Neural progenitor cell (in vitro differentiated cells): Measurements from ENCODE around the gene KLHDC9. TPM values are rescaled to one million over a fixed set of nuclear protein-coding genes. Genes with fewer than 3 reads are reported as not detected.
A peak's percentile ranks its signal among the peaks of the same experiment; 100 is the strongest.

Experiments
- DNase-seq: peaks from one replicate; pipeline ENCODE4 v3.0.0-alpha.2; 2016; ENCODE audit warnings: low spot score
- H2AFZ ChIP-seq: fragments of 200-600 bp; sonication (generic); replicated peaks from 2 replicates; pipeline ENCODE4 v1.6.1; 2016; ENCODE audit warnings: antibody characterized with exemption
- H3F3A ChIP-seq: fragments of 200-600 bp; sonication (generic); 2 replicates; pipeline ENCODE4 v1.6.1; 2016; ENCODE audit warnings: antibody characterized with exemption, low read depth
- H3K27ac ChIP-seq: fragments of 200-600 bp; sonication (generic); 2 replicates; pipeline ENCODE4 v1.5.1; 2016; ENCODE audit warnings: mild to moderate bottlenecking
- H3K27me3 ChIP-seq: fragments of 200-600 bp; sonication (generic); 2 replicates; pipeline ENCODE4 v1.6.1; 2016; ENCODE audit warnings: mild to moderate bottlenecking, moderate library complexity
- H3K36me3 ChIP-seq: fragments of 200-600 bp; sonication (generic); 2 replicates; pipeline ENCODE4 v1.5.1; 2016
- H3K4me1 ChIP-seq: fragments of 200-600 bp; sonication (generic); 2 replicates; pipeline ENCODE4 v1.6.1; 2016; ENCODE audit warnings: mixed run types
- H3K4me2 ChIP-seq: fragments of 200-600 bp; sonication (generic); 2 replicates; pipeline ENCODE4 v1.6.1; 2016
- H3K4me3 ChIP-seq: fragments of 200-600 bp; sonication (generic); 2 replicates; pipeline ENCODE4 v1.5.1; 2016
- H3K79me2 ChIP-seq: fragments of 200-600 bp; sonication (generic); 2 replicates; pipeline ENCODE4 v1.6.1; 2016; ENCODE audit warnings: low read depth
- H3K9ac ChIP-seq: fragments of 200-600 bp; sonication (generic); 2 replicates; pipeline ENCODE4 v1.6.1; 2016
- H3K9me3 ChIP-seq: fragments of 200-600 bp; sonication (generic); 2 replicates; pipeline ENCODE4 v1.5.1; 2016; ENCODE audit warnings: low read depth
- H4K20me1 ChIP-seq: fragments of 200-600 bp; sonication (generic); 2 replicates; pipeline ENCODE4 v1.6.1; 2016; ENCODE audit warnings: low read depth
- H3K27ac Mint-ChIP-seq: 3 replicates; pipeline ENCODE4 v1.8.0; 2021; ENCODE audit warnings: mixed read lengths
- H3K27me3 Mint-ChIP-seq: 2 replicates; pipeline ENCODE4 v1.8.0; 2022; ENCODE audit warnings: low read depth, mild to moderate bottlenecking, inconsistent platforms, moderate library complexity, mixed read lengths; ENCODE audit not compliant: insufficient read depth
- H3K36me3 Mint-ChIP-seq: 3 replicates; pipeline ENCODE4 v1.8.0; 2021; ENCODE audit warnings: mixed read lengths
- H3K4me1 Mint-ChIP-seq: 3 replicates; pipeline ENCODE4 v1.8.0; 2021; ENCODE audit warnings: mixed read lengths
- H3K4me3 Mint-ChIP-seq: 3 replicates; pipeline ENCODE4 v1.8.0; 2021; ENCODE audit warnings: mild to moderate bottlenecking, moderate library complexity, mixed read lengths
- H3K9me3 Mint-ChIP-seq: 3 replicates; pipeline ENCODE4 v1.8.0; 2020; ENCODE audit warnings: mixed read lengths
- EZH2 ChIP-seq: fragments of 200-600 bp; sonication (generic); IDR thresholded peaks from 2 replicates; pipeline ENCODE4 v1.6.1; 2017; ENCODE audit warnings: antibody characterized with exemption, mild to moderate bottlenecking, moderate library complexity
- EZH2phosphoT487 ChIP-seq: fragments of 200-600 bp; sonication (generic); IDR thresholded peaks from 2 replicates; pipeline ENCODE4 v1.6.1; 2017; ENCODE audit warnings: antibody characterized with exemption
- total RNA-seq: library from RNA; depleted of rRNA; stranded (reverse); fragments of >200 nt; gene quantifications from 2 replicates; pipeline ENCODE4 v1.2.3, GENCODE V29; 2015; ENCODE audit warnings: low replicate concordance
- TF ChIP-seq, protein P1 (sequence below): fragments of 200-600 bp; sonication (generic); IDR thresholded peaks from 2 replicates; pipeline ENCODE4 v1.5.1; 2017; ENCODE audit warnings: antibody characterized with exemption, mild to moderate bottlenecking

Gene KLHDC9
- total RNA-seq, 1 donor from 2014 or later, result 12.6 TPM

DNA sequence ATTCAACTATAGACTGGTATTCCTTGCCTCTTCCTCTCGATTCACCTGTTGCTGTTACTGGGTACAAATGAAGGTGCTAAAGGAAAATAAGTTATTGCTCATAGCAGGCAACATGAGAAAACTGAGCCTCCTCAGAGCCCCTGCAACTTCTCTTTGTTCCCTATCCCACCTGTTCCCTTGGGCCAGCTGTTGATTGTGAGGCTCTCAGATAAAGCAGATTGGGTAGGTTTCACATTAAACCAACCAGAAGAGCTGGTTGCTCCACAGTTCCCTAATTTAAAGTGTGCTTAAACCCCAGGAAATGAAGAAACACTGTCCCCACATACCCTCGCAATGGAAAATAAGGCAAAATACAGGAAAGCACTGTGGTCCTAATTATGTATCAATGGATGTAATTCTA, 29.5 kb downstream of the KLHDC9 start:
- Histone ChIP-seq H4K20me1 (peaks cover 24% of the 10 kb centered on the region), H3K9ac (no peak overlapping the region), H3K9me3 (no peaks in the 10 kb centered on the region), H3K4me1 (peaks cover 20% of the 10 kb centered on the region), H3K4me2 (no peak overlapping the region), H3K36me3 (no peaks in the 10 kb centered on the region), H3K4me3 (no peak overlapping the region), H3F3A (peaks cover 21% of the 10 kb centered on the region), H3K27me3 (no peaks in the 10 kb centered on the region), H3K27ac (no peak overlapping the region), H3K79me2 (peaks cover 72% of the 10 kb centered on the region), H2AFZ (no peak overlapping the region)
- H3K4me1 Mint-ChIP-seq, result peaks cover 25% of the 10 kb centered on the region
- no peak overlapping the region for H3K27ac Mint-ChIP-seq
- H3K9me3 Mint-ChIP-seq, result no peaks in the 10 kb centered on the region
- peaks cover 32% of the 10 kb centered on the region for H3K36me3 Mint-ChIP-seq
- no peaks in the 10 kb centered on the region for H3K27me3 Mint-ChIP-seq
- DNase-seq, result no peak
- no peak for TF ChIP-seq EZH2phosphoT487
- TF ChIP-seq EZH2, result no peak
- TF ChIP-seq, protein P1, sequence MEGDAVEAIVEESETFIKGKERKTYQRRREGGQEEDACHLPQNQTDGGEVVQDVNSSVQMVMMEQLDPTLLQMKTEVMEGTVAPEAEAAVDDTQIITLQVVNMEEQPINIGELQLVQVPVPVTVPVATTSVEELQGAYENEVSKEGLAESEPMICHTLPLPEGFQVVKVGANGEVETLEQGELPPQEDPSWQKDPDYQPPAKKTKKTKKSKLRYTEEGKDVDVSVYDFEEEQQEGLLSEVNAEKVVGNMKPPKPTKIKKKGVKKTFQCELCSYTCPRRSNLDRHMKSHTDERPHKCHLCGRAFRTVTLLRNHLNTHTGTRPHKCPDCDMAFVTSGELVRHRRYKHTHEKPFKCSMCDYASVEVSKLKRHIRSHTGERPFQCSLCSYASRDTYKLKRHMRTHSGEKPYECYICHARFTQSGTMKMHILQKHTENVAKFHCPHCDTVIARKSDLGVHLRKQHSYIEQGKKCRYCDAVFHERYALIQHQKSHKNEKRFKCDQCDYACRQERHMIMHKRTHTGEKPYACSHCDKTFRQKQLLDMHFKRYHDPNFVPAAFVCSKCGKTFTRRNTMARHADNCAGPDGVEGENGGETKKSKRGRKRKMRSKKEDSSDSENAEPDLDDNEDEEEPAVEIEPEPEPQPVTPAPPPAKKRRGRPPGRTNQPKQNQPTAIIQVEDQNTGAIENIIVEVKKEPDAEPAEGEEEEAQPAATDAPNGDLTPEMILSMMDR, result no peak
- no peak overlapping the region for H3K4me3 Mint-ChIP-seq

- Mint-ChIP-seq H3K27ac (no peak overlapping the region), H3K9me3 (no peaks in the 10 kb centered on the region), H3K4me1 (peaks cover 25% of the 10 kb centered on the region), H3K27me3 (no peaks in the 10 kb centered on the region), H3K4me3 (no peak overlapping the region), H3K36me3 (peaks cover 26% of the 10 kb centered on the region)
- Histone ChIP-seq H3F3A (peaks cover 33% of the 10 kb centered on the region), H3K4me3 (no peak overlapping the region), H3K9me3 (no peaks in the 10 kb centered on the region), H2AFZ (no peak overlapping the region), H3K79me2 (peaks cover 77% of the 10 kb centered on the region), H3K4me1 (peaks cover 20% of the 10 kb centered on the region), H3K27ac (no peak overlapping the region), H3K4me2 (no peak overlapping the region), H4K20me1 (peaks cover 24% of the 10 kb centered on the region), H3K27me3 (no peaks in the 10 kb centered on the region), H3K36me3 (no peaks in the 10 kb centered on the region), H3K9ac (no peak overlapping the region)
- no peak for TF ChIP-seq EZH2
- TF ChIP-seq EZH2phosphoT487, result no peak
- TF ChIP-seq, protein P1, result no peak
- DNase-seq, result no peak
Observed at GRCh38 chr1:161128591-161129420, 30.6 kb downstream of the KLHDC9 start.

GRCh38 chr1:161130266-161130665, 32.1 kb downstream of the KLHDC9 start:
- peak overlapping the region; percentile 90 for H3K4me2 ChIP-seq
- H3K4me1 ChIP-seq, result peaks cover 20% of the 10 kb centered on the region
- H2AFZ ChIP-seq, result no peak overlapping the region
- no peaks in the 10 kb centered on the region for H3K36me3 ChIP-seq
- H3F3A ChIP-seq, result peaks cover 38% of the 10 kb centered on the region
- no peaks in the 10 kb centered on the region for H3K9me3 ChIP-seq
- H3K36me3 Mint-ChIP-seq, result peaks cover 26% of the 10 kb centered on the region
- H3K27me3 ChIP-seq, result no peaks in the 10 kb centered on the region
- no peak overlapping the region for H3K4me3 Mint-ChIP-seq
- no peak overlapping the region for H3K27ac ChIP-seq
- TF ChIP-seq, protein P1, result no peak
- TF ChIP-seq EZH2phosphoT487, result no peak
- TF ChIP-seq EZH2, result no peak
- H3K79me2 ChIP-seq, result peaks cover 86% of the 10 kb centered on the region
- no peak overlapping the region for H3K27ac Mint-ChIP-seq
- H3K9me3 Mint-ChIP-seq, result no peaks in the 10 kb centered on the region
- peak overlapping the region; percentile 6 for H3K9ac ChIP-seq
- peaks cover 28% of the 10 kb centered on the region for H3K4me1 Mint-ChIP-seq
- H3K27me3 Mint-ChIP-seq, result no peaks in the 10 kb centered on the region
- peak overlapping the region; percentile 77 for H3K4me3 ChIP-seq
- DNase-seq, result no peak
- H4K20me1 ChIP-seq, result peaks cover 22% of the 10 kb centered on the region
